Activated CD4-positive, CD25-positive, alpha-beta regulatory T cell treated with anti-CD3 and anti-CD28 coated beads, Interleukin-2, amount 50 U/mL, for 72 hours (primary cell): ENCODE results near the gene MAPRE2.

ENCODE experiments used
- DNase-seq: peaks from one replicate; pipeline ENCODE4 v3.0.0; 2021

The MAPRE2 gene

DNA sequence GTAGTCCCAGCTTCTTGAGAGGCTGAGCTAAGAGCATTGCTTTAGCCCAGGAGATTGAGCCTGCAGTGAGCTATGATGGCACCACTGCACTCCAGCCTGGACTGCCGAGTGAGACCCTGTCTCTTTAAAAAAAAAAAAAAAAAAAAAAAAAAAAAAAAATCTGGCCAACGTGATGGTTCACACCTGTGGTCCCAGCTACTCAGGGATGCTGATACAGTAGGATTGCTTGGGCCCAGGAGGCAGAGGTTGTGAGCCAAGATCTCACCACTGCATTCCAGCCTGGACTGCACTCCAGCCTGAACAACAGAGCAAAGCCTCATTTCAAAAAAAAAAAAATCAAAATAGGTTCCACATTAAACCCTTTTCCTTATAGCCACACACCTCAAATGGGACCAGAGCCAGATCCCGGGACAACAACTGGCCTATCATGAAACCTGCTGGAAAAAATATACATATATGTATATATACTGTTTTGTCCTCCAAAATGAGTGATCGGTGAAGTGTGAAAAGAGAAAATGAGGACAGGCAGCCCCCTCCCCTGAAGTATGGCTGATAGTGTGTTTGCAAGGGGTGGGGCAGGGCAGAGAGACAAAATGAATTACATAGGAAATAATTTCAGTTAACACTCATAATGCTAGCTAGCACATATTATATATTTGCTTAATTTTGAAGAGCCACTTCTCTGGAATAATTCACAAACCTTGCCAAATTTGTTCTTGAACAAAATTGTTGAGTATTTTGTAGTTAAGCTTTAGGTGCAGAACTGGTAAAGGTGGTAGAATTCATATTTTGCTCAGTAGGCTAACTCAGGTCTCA lies 22.9 kb downstream of the MAPRE2 start:
- no peak for DNase-seq

- DNase-seq, result no peak
Observed at GRCh38 chr18:35067454-35067853, 26.2 kb downstream of the MAPRE2 start.

- no peak for DNase-seq
Observed at GRCh38 chr18:35071819-35072247, 30.6 kb downstream of the MAPRE2 start.

DNA sequence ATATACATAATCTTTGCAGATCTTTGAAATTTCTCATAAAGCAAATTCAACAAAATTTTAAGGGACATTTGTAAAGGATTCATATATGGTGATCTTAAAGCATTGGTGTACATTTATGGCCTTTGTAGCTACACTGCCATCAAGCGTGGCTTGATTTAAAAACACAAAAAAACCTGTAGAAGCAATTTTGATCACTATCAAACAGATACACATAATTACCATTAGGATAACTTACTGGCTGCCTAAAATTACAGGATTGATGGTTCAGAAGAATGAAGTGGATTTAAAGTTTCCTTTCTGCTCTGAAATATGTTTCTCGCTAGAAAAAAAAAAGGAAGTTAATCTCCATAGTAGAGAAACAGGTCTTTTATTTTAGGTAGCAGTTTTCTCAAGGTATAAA lies 31.4 kb downstream of the MAPRE2 start:
- DNase-seq, result no peak

- no peak for DNase-seq
Observed at GRCh38 chr18:35073186-35074105, 32.2 kb downstream of the MAPRE2 start.

GRCh38 chr18:35074581-35074980 lies 33.4 kb downstream of the MAPRE2 start:
- DNase-seq, result no peak

GRCh38 chr18:35075132-35075531 lies 33.9 kb downstream of the MAPRE2 start:
- no peak for DNase-seq

GRCh38 chr18:35076135-35076924 lies 35.1 kb downstream of the MAPRE2 start:
- DNase-seq, result no peak

GRCh38 chr18:35077937-35078336 lies 36.7 kb downstream of the MAPRE2 start:
- no peak for DNase-seq

GRCh38 chr18:35080058-35080457 lies 38.8 kb downstream of the MAPRE2 start:
- no peak for DNase-seq

DNA sequence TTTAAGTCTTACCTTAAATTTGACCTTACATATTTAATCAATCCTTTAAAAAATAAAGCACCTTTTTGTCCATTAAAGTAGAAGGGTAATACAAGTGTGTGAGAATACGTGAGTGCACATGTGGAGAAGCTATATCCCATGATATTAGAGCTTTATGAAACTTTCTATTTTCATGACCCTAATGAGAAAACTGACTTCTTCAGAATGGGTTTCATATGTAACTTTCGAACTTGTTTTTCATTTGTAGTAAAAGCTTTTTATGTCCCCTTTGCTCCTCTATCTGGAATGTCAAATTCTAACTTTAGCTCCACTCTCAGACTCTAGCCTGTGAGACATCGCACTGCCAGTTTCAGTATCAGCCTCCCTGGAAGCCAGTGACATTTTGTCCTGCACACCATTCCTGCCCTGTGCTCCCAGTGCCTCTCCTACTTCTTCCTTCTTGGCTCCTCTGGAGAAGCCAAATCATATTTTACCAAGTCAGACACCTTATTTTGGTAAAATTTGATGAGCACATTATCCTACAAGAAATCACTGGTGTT lies 42.0 kb downstream of the MAPRE2 start:
- no peak for DNase-seq

- DNase-seq, result no peak
Observed at GRCh38 chr18:35084494-35085449, 43.6 kb downstream of the MAPRE2 start.

DNA sequence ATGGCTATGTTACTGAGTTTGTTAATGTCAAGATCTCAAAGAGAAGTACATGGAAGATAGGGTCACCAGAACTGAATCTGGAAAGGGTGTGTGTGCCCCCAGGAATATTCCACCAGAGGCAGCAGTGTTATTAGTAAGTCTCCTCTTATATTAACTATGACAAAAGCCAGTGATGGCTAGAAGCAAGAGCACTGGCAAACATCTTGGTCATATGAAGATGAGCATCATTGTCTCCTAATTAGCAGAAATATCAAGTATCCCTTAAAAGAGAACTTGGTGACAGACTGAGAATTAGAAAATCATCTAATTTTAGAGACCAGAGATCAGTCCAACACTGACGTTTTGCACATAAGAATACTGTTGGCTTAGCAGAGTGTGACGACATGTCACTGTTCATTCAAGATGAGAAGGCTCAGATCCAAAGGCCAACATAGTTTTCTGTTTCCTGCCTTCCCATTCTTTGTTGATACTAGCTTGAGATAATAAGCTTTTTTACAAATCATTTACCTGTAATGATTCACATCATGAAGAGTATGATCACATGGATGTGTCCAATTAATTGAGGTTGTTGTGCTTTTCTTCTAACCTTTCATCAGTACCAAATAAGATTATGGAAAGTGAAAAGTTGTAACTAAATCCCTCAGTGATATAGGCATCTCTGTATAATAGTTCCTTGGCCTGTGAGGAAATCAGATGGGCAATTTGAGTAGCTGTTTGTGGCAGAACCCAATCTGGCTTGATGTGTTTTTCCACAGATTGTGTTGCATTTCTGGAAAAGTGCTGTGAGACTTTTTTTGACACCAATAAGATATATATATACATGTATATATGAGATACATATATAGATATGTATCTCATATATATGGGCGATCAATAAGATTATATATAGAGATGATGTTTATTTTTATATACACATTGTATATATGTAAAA lies 44.5 kb downstream of the MAPRE2 start:
- DNase-seq, result no peak

DNA sequence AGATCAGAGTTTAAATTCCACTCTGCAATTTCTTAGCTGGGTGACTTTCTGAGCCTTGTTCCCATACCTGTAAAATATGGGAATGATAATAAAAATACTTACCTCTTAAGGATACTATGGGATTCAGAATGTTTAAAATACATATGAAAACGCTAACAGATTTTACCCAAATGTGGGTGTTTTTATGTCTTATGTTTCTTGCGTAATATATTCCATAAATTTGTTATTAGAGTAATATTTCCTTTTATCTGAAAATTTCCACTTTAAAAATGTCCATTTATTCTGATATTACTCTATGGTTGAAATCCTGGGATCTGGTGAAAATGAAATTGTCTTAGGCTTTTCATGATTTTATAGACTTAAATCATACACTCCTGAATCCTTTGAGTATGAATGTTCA lies 45.5 kb downstream of the MAPRE2 start:
- no peak for DNase-seq

DNA sequence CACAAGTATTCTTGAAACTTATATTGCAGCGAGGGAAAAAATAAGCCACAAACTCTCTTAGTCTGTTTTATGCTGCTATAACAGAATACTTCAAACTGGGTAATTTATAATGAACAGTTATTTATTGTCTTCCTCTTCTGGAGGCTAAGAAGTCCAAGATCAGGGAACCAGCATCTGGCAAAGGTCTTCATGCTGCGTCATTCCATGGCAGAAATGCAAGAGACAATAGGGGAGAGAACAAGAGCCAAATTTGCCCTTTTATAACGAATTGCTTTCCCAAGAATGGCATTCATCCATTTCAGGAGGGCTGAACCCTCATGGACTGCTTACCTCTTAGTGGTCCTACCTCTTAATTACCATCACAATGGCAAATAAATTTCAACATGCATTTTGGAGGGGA lies 46.5 kb downstream of the MAPRE2 start:
- no peak for DNase-seq

DNA sequence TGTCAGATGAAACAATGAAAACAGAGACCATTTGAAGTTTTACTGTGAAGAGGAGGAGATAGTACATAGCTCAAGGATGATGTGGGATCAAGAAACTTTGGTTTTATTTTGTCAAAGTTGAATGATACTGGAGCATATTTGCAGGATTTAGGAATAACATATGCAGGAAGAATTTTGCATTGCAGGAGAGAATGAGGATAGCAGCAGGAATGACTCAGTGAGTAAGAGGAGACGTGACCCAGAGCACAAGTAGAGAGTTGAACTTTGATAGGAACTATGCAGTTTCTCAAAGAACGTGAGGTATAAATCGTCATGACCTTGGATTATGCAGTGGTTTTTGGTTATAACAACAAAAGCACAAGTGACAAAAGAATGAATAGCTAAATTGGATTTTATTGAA lies 47.7 kb downstream of the MAPRE2 start:
- DNase-seq, result no peak

GRCh38 chr18:35089382-35089781 lies 48.2 kb downstream of the MAPRE2 start:
- no peak for DNase-seq

- DNase-seq, result no peak
Observed at GRCh38 chr18:35089891-35090550, 48.8 kb downstream of the MAPRE2 start.

DNA sequence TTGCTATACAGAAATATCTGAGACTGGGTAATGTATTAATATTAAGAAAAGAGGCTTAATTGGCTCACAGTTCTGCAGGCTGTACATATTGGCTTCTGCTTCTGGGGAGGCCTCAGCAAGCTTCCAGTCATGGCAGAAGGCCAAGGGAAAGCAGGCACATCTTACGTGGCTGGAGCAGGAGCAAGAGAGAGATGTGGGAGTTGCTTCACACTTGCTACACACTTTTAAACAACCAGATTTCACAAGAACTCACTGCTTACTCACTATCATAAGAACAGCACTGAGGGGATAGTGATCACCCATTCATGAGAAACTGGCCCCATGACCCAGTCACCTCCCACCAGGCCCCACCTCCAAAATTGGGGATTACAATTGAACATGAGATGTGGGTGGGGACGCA lies 50.6 kb downstream of the MAPRE2 start:
- DNase-seq, result no peak
